GM19025 (cell line): ENCODE measurements around the gene GPR42.
"Not testable (repeated sequence)": the region's sequence is repeated elsewhere in the genome, so short reads cannot be mapped to it uniquely, and the experiment has no call there.

Experiments used
- ATAC-seq: cut with Tn5 transposase; IDR thresholded peaks from one replicate; pipeline ENCODE4 v1.9.1; 2021; ENCODE audit warnings: mild to moderate bottlenecking, low read depth, moderate library complexity; ENCODE audit not compliant: unreplicated experiment

The GPR42 gene

GRCh38 chr19:35362261-35363000 lies 8.4 kb upstream of the GPR42 start:
- no peak for ATAC-seq

- no peak for ATAC-seq
Observed at GRCh38 chr19:35363001-35363590, 7.8 kb upstream of the GPR42 start.

- no peak for ATAC-seq
Observed at GRCh38 chr19:35363711-35364425, 7.0 kb upstream of the GPR42 start.

GRCh38 chr19:35365303-35365702 lies 5.6 kb upstream of the GPR42 start:
- no peak for ATAC-seq

DNA sequence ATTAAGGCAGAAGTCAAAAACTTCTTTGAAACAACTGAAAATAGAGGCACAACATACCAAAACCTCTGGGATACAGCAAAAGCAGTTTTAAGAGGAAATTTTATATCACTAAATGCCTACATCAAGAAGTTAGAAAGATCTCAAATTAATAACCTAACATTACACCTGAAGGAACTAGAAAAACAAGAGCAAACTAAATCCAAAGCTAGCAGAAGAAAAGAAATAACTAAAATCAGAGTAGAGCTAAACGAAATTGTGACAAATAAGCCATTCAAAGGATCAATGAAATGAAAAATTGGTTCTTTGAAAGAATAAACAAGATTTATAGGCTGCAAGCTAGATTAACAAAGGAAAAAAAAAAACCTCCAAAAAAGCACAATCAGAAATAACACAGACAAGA lies 2.5 kb upstream of the GPR42 start:
- ATAC-seq = no peak

DNA sequence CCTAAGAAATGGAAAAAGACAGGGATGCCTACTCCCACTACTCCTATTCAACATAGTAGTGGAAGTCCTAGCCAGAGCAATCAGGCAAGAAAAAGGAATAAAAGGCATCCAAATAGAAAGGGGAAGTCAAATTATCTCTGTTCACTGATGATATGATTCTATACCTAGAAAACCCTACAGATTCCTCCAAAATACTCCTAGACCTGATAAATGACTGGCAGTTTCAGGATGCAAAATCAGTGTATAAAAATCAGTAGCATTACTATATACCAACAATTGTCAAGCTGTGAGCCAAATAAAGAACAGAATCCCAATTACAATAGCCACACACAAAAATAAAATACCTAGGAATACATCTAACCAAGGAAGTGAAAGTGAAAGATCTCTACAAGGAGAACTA lies 1.3 kb upstream of the GPR42 start:
- no peak for ATAC-seq

GRCh38 chr19:35373492-35373891 lies 2.6 kb downstream of the GPR42 start:
- ATAC-seq = no peak

- ATAC-seq = not testable (repeated sequence)
Observed at GRCh38 chr19:35374031-35374430, 3.2 kb downstream of the GPR42 start.

DNA sequence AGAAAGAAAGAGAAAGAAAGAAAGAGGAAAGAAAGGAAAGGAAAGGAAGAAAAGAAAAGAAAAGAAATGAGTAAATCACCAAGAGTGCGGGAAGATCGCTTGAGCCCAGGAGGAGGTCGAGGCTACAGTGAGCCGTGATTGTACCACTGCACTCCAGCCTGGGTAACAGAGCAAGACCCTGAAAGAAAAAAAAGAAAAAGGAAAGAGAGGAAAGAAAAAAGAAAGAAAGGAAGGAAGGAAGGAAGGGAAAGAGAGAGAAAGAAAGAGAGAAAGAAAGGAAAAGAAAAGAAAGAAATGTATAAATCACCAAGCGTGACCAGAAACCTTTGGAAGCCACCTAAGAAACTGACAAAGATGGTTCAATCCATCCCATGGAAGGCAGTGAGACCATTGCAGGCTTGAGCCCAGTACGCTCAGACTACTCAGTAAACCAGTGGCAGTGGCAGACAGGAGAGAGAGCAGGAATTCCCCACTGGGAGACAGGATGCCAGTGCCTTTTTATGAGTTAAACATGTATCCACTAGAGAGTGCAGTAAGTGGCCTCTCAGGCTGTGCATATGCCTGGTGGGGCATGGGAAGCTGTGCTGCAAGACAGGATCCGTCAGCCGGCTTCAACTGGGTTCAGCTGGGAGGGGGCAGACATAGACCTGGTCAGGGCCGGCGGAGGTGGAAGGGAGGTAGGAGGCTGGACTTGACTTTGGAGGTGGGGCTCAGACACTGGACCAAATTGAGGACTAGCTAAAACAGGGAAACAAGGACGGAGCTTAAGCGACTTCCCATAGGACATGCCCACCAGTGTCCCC lies 4.8 kb downstream of the GPR42 start:
- ATAC-seq = no peak

DNA sequence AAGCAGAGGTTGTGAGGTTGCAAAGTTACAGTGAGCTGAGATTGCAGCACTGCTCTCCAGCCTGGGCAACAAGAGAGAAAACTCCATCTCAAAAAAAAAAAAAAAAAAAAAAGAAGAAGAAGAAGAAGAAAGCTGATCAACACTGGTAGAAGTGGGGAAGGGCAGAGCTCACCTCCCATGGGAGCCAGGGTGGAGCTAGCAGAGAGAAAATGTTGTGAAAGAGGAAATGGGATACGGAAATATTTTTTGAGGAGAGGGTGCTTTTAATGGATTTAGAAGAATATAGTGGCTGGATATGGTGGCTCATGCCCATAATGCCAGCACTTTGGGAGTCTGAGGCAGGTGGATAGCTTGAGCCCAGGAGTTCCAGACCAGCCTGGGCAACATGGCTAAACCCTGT lies 6.8 kb downstream of the GPR42 start:
- ATAC-seq = no peak

DNA sequence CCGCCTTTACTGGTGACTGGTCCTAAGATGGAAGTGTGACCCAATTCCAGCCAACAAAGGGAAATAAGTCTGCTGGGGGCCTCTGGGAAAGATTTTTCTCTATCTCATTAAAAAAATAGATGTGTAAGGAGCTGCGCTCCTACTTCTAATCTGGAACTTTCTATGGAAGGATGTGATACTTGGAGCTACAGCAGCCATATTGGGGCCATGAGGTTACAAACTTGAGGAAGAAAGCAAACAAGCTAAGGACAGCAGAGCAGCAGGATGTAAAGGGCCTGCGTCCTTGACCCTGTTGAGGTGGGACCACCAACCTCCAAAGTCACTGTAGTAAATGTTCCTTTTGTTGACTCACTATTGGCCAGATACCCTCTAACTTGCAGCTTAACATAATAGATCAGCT lies 7.5 kb downstream of the GPR42 start:
- ATAC-seq = no peak

GRCh38 chr19:35379545-35379944 lies 8.7 kb downstream of the GPR42 start:
- not testable (repeated sequence) for ATAC-seq

GRCh38 chr19:35379992-35380391 lies 9.1 kb downstream of the GPR42 start:
- no peak for ATAC-seq

- ATAC-seq = no peak
Observed at GRCh38 chr19:35380450-35381124, 9.7 kb downstream of the GPR42 start.

DNA sequence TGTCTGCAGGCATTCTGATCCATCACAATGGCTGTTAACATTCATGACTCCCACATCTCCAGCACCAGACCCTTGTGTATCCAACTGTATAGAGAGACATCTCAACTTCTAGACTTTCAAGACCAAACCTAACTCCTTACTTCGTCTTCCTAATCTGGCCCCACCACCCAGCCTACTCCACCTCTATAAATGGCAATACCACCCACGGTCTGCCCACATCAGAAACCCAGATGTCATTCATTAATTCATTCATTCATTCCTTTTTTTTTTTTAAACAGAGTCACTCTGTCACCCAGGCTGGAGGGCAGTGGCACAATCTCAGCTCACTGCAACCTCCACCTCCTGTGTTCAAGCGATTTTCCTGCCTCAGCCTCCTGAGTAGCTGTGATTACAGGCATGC lies 10.4 kb downstream of the GPR42 start:
- ATAC-seq = no peak

DNA sequence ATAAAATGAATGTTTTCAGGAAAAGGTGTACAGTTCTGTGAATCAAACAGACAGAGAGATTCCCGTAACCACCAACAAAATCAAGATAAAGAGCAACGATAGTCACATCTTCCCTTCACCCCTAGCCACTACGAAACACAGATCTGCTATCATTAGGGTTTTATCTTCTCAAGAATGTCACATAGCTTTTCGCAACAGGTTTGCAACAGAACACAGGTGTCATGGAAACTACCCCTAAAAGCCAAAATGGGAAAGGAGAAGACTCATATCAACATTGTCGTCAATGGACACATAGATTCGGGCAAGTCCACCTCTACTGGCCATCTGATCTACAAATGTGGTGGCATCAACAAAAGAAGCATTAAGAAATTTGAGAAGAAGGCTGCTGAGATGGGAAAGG lies 11.1 kb downstream of the GPR42 start:
- no peak for ATAC-seq

GRCh38 chr19:35383536-35383935 lies 12.7 kb downstream of the GPR42 start:
- no peak for ATAC-seq

- no peak for ATAC-seq
Observed at GRCh38 chr19:35388277-35389054, 17.6 kb downstream of the GPR42 start.

DNA sequence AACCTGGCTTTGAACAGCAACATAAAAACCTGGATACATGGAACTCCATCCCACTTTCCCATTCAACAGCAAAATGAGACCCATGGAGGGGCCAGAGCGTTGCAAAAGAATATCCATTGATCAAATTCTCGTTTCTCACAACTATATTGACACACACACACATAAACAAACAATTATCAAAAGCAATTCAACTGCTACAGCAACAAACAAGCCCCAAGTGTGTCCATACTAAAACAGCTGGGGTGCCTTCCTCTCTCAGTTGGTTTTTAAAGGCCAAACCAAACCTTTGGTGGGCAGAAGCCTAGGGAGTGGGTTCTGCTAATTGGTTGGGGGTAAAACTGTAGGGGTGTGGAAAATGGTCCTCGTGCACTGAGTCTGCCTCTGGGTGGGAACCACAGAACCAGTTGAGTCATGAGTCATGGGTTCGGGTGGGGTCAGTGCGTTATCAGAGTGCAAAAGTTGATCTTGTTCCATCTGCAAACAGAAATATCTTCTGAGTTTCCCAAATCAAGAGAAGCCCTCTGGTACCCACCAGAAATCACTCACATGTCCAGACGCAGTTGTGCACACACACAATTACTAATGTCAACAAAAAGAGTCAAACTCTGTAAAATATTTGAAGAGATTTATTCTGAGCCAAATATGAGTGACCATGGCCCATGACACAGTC lies 18.5 kb downstream of the GPR42 start:
- ATAC-seq = no peak
